ENCODE data around the gene MOV10.

MOV10 gene

GRCh38 chr1:112698366-112699310 is 24.2 kb downstream of the MOV10 start:
- TF ChIP-seq CTCF (IDR thresholded peaks at IDR 0.05; ENCODE audit: low read depth, low read length, missing control alignments), result no peak
- DNase-seq (ENCODE audit: low read depth), result no peak
- no peak overlapping the region for H3K4me3 ChIP-seq (ENCODE audit: low read depth, low read length)

GRCh38 chr1:112699425-112700144 is 25.1 kb downstream of the MOV10 start:
- H3K4me3 ChIP-seq (ENCODE audit: low read depth, low read length), result no peak overlapping the region
- DNase-seq (ENCODE audit: low read depth), result no peak
- TF ChIP-seq CTCF (IDR thresholded peaks at IDR 0.05; ENCODE audit: low read depth, low read length, missing control alignments), result no peak

GRCh38 chr1:112700290-112701226 is 26.1 kb downstream of the MOV10 start:
- no peak overlapping the region for H3K4me3 ChIP-seq (ENCODE audit: low read depth, low read length)
- peak; percentile 50 for DNase-seq (ENCODE audit: low read depth)
- TF ChIP-seq CTCF (IDR thresholded peaks at IDR 0.05; ENCODE audit: low read depth, low read length, missing control alignments), result no peak

GRCh38 chr1:112701227-112702066 is 27.0 kb downstream of the MOV10 start:
- H3K4me3 ChIP-seq (ENCODE audit: low read depth, low read length), result no peak overlapping the region
- no peak for DNase-seq (ENCODE audit: low read depth)
- no peak for TF ChIP-seq CTCF (IDR thresholded peaks at IDR 0.05; ENCODE audit: low read depth, low read length, missing control alignments)

- no peak for TF ChIP-seq CTCF (IDR thresholded peaks at IDR 0.05; ENCODE audit: low read depth, low read length, missing control alignments)
- no peak for DNase-seq (ENCODE audit: low read depth)
- no peak overlapping the region for H3K4me3 ChIP-seq (ENCODE audit: low read depth, low read length)
Measured at GRCh38 chr1:112702067-112702395, 27.6 kb downstream of the MOV10 start.
